ENCODE measurements around the gene CFAP20. TPM values are rescaled to one million over a fixed set of nuclear protein-coding genes. Genes with fewer than 3 reads are reported as not detected.
"Not testable (repeated sequence)": the region's sequence is repeated elsewhere in the genome, so short reads cannot be mapped to it uniquely, and the experiment has no call there.

CFAP20 gene
- polyA plus RNA-seq, 3 donors = 13.3 to 39.5 (median 31.5) TPM

GRCh38 chr16:58105631-58106030 lies 23.6 kb downstream of the CFAP20 start:
- H3K27ac ChIP-seq (ENCODE audit: low read depth, low read length) = no peak overlapping the region
- 0 to 13% (median 9%) methylated on average over 1 of the region's 1 CpG for WGBS, 3 donors

- H3K27ac ChIP-seq (ENCODE audit: low read depth, low read length) = no peak overlapping the region
- 84 to 86% (median 84%) methylated on average over 15 of the region's 15 CpGs for WGBS, 3 donors
Observed at GRCh38 chr16:58102665-58103392, 26.4 kb downstream of the CFAP20 start.

GRCh38 chr16:58099956-58100300 lies 29.3 kb downstream of the CFAP20 start:
- H3K27ac ChIP-seq (ENCODE audit: low read depth, low read length) = no peak overlapping the region
- 67 to 82% (median 82%) methylated on average over 6 of the region's 6 CpGs for WGBS, 3 donors

- 93 to 94% (median 94%) methylated on average over 12 of the region's 12 CpGs for WGBS, 3 donors
- H3K27ac ChIP-seq (ENCODE audit: low read depth, low read length) = no peak overlapping the region
Observed at GRCh38 chr16:58099097-58099955, 29.9 kb downstream of the CFAP20 start.

- 75 to 87% (median 77%) methylated on average over 12 of the region's 12 CpGs for WGBS, 3 donors
- no peak overlapping the region for H3K27ac ChIP-seq (ENCODE audit: low read depth, low read length)
Observed at GRCh38 chr16:58098207-58099096, 30.7 kb downstream of the CFAP20 start.

- WGBS, 3 donors = 49 to 73% (median 66%) methylated on average over 2 of the region's 2 CpGs
- no peak overlapping the region for H3K27ac ChIP-seq (ENCODE audit: low read depth, low read length)
Observed at GRCh38 chr16:58096249-58096648, 32.9 kb downstream of the CFAP20 start.

GRCh38 chr16:58095575-58095960 lies 33.6 kb downstream of the CFAP20 start:
- not testable (repeated sequence) for H3K27ac ChIP-seq (ENCODE audit: low read depth, low read length)
- 73 to 83% (median 78%) methylated on average over 6 of the region's 6 CpGs for WGBS, 3 donors

GRCh38 chr16:58094791-58095574 lies 34.2 kb downstream of the CFAP20 start:
- 67 to 79% (median 73%) methylated on average over 15 of the region's 15 CpGs for WGBS, 3 donors
- H3K27ac ChIP-seq (ENCODE audit: low read depth, low read length) = no peak overlapping the region

GRCh38 chr16:58094026-58094425 lies 35.2 kb downstream of the CFAP20 start:
- H3K27ac ChIP-seq (ENCODE audit: low read depth, low read length) = no peak overlapping the region
- 79 to 91% (median 86%) methylated on average over 5 of the region's 5 CpGs for WGBS, 3 donors

GRCh38 chr16:58090396-58090795 lies 38.8 kb downstream of the CFAP20 start:
- H3K27ac ChIP-seq (ENCODE audit: low read depth, low read length) = not testable (repeated sequence)
- WGBS, 3 donors = 93 to 100% (median 97%) methylated on average over 3 of the region's 3 CpGs

- H3K27ac ChIP-seq (ENCODE audit: low read depth, low read length) = no peak overlapping the region
- 43 to 52% (median 45%) methylated on average over 7 to 9 of the region's 9 CpGs for WGBS, 3 donors
Observed at GRCh38 chr16:58088091-58088490, 41.1 kb downstream of the CFAP20 start.

GRCh38 chr16:58087209-58087913 lies 41.8 kb downstream of the CFAP20 start:
- 91 to 96% (median 92%) methylated on average over 23 of the region's 23 CpGs for WGBS, 3 donors
- H3K27ac ChIP-seq (ENCODE audit: low read depth, low read length) = no peak overlapping the region

- WGBS, 3 donors = 86 to 90% (median 87%) methylated on average over 19 of the region's 19 CpGs
- no peak overlapping the region for H3K27ac ChIP-seq (ENCODE audit: low read depth, low read length)
Observed at GRCh38 chr16:58086381-58087208, 42.6 kb downstream of the CFAP20 start.

GRCh38 chr16:58085584-58086251 lies 43.5 kb downstream of the CFAP20 start:
- WGBS, 3 donors = 83 to 89% (median 85%) methylated on average over 20 to 21 of the region's 21 CpGs
- no peak overlapping the region for H3K27ac ChIP-seq (ENCODE audit: low read depth, low read length)

- 94 to 96% (median 94%) methylated on average over 11 of the region's 11 CpGs for WGBS, 3 donors
Observed at GRCh38 chr16:58085171-58085570, 44.0 kb downstream of the CFAP20 start.

GRCh38 chr16:58084635-58085034 lies 44.5 kb downstream of the CFAP20 start:
- no peak overlapping the region for H3K27ac ChIP-seq (ENCODE audit: low read depth, low read length)
- 86 to 92% (median 91%) methylated on average over 6 of the region's 6 CpGs for WGBS, 3 donors

More at GRCh38 chr16:58085171-58085570, 44.0 kb downstream of the CFAP20 start:
- H3K27ac ChIP-seq (ENCODE audit: low read depth, low read length) = no peak overlapping the region
